IPS-NIHi7 (cell line): Measurements from ENCODE around the gene TMEM109.

Experiments used
- DNase-seq: peaks from one replicate; pipeline ENCODE4 v3.0.0; 2012; ENCODE audit warnings: mixed read lengths; ENCODE audit errors: extremely low spot score

TMEM109 gene

GRCh38 chr11:60942219-60942618 is 28.3 kb downstream of the TMEM109 start:
- no peak for DNase-seq

- DNase-seq: no peak
Observed at GRCh38 chr11:60942970-60943565, 29.1 kb downstream of the TMEM109 start.

GRCh38 chr11:60944490-60945294 is 30.7 kb downstream of the TMEM109 start:
- DNase-seq: peak; percentile 45

GRCh38 chr11:60945295-60945667 is 31.3 kb downstream of the TMEM109 start:
- no peak for DNase-seq

GRCh38 chr11:60946601-60947264 is 32.8 kb downstream of the TMEM109 start:
- DNase-seq: no peak

- DNase-seq: no peak
Observed at GRCh38 chr11:60947700-60948099, 33.7 kb downstream of the TMEM109 start.

- DNase-seq: no peak
Observed at GRCh38 chr11:60948250-60948649, 34.3 kb downstream of the TMEM109 start.

GRCh38 chr11:60950024-60950423 is 36.1 kb downstream of the TMEM109 start:
- DNase-seq: no peak

- peak; percentile 24 for DNase-seq
Observed at GRCh38 chr11:60950933-60951605, 37.1 kb downstream of the TMEM109 start.

GRCh38 chr11:60951606-60951903 is 37.6 kb downstream of the TMEM109 start:
- peak; percentile 45 for DNase-seq

GRCh38 chr11:60951904-60952741 is 38.2 kb downstream of the TMEM109 start, which contains the start of gene SLC15A3:
TSS of gene SLC15A3 (minus strand) at chr11:60952176. CDS start at chr11:60951551, 625 bp downstream.
- peak; percentile 54 for DNase-seq

GRCh38 chr11:60952742-60953170 is 38.8 kb downstream of the TMEM109 start:
- no peak for DNase-seq

- DNase-seq: no peak
Observed at GRCh38 chr11:60953781-60954180, 39.8 kb downstream of the TMEM109 start.

GRCh38 chr11:60954421-60954820 is 40.5 kb downstream of the TMEM109 start:
- no peak for DNase-seq

- DNase-seq: no peak
Observed at GRCh38 chr11:60955571-60955970, 41.6 kb downstream of the TMEM109 start.

GRCh38 chr11:60957188-60957587 is 43.2 kb downstream of the TMEM109 start:
- no peak for DNase-seq

- no peak for DNase-seq
Observed at GRCh38 chr11:60959431-60959830, 45.5 kb downstream of the TMEM109 start.

- no peak for DNase-seq
Observed at GRCh38 chr11:60960405-60960804, 46.4 kb downstream of the TMEM109 start.

GRCh38 chr11:60964801-60965200 is 50.8 kb downstream of the TMEM109 start:
- DNase-seq: no peak

GRCh38 chr11:60966890-60967289 is 52.9 kb downstream of the TMEM109 start:
- DNase-seq: no peak

- no peak for DNase-seq
Observed at GRCh38 chr11:60968223-60968622, 54.3 kb downstream of the TMEM109 start.
